Measurements from ENCODE around the gene ABLIM3.

DNA sequence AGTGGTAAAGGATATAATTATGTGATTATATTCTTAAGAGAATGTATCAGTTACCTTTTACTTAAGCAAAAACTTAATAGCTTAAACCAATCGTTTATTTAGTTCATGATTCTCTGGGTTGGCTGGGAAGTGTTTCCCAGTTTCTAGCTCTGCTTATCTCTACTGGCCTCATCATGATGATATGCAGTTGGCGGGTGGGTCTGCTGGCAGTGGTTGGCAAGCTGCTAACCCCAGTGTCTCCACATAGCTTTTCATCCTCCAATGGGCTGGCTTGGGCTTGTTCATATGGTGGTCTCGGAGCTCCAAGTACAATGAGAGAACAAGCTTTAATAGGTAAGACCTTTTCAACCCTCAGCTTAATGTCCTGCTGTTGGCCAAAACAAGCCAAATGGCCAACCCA, 43.8 kb downstream of the ABLIM3 start:
- TF ChIP-seq, protein P1, sequence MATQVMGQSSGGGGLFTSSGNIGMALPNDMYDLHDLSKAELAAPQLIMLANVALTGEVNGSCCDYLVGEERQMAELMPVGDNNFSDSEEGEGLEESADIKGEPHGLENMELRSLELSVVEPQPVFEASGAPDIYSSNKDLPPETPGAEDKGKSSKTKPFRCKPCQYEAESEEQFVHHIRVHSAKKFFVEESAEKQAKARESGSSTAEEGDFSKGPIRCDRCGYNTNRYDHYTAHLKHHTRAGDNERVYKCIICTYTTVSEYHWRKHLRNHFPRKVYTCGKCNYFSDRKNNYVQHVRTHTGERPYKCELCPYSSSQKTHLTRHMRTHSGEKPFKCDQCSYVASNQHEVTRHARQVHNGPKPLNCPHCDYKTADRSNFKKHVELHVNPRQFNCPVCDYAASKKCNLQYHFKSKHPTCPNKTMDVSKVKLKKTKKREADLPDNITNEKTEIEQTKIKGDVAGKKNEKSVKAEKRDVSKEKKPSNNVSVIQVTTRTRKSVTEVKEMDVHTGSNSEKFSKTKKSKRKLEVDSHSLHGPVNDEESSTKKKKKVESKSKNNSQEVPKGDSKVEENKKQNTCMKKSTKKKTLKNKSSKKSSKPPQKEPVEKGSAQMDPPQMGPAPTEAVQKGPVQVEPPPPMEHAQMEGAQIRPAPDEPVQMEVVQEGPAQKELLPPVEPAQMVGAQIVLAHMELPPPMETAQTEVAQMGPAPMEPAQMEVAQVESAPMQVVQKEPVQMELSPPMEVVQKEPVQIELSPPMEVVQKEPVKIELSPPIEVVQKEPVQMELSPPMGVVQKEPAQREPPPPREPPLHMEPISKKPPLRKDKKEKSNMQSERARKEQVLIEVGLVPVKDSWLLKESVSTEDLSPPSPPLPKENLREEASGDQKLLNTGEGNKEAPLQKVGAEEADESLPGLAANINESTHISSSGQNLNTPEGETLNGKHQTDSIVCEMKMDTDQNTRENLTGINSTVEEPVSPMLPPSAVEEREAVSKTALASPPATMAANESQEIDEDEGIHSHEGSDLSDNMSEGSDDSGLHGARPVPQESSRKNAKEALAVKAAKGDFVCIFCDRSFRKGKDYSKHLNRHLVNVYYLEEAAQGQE (IDR thresholded peaks at IDR 0.05; ENCODE audit: insufficient read depth in 1 of 2, low read depth in 2 of 2, low read length in 2 of 2) = no peak
- TF ChIP-seq SIN3A (IDR thresholded peaks at IDR 0.05; ENCODE audit: borderline replicate concordance, insufficient read depth, low read length) (no peak), POLR2AphosphoS5 (IDR thresholded peaks at IDR 0.05; ENCODE audit: low read depth, low read length) (no peak)
